ENCODE data around the gene LTV1.
"Not testable (repeated sequence)": the region's sequence is repeated elsewhere in the genome, so short reads cannot be mapped to it uniquely, and the experiment has no call there.

The LTV1 gene

GRCh38 chr6:143844006-143844405 lies 868 bp downstream of the LTV1 start:
- DNase-seq, result no peak

DNA sequence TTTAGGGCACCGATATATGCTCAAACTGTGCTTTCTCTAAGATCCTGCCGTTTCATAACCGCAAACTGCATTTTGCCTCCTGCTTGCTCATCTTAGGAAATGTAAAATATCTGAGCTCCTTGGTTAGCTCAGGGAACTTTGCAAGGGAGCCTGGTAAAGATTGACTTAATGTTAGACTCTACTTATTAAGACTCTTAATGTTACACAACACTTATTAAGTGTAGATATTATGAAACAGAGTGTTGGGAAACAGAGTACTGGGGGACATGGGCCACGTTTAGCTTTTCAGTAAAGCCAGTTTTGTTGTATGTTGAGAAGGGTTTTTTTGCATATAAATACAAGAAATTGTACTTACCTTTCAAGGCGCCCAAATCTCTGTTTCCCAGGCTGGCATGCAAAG lies 1.9 kb downstream of the LTV1 start:
- DNase-seq, result no peak

GRCh38 chr6:143851706-143852105 lies 8.6 kb downstream of the LTV1 start:
- DNase-seq, result not testable (repeated sequence)

DNA sequence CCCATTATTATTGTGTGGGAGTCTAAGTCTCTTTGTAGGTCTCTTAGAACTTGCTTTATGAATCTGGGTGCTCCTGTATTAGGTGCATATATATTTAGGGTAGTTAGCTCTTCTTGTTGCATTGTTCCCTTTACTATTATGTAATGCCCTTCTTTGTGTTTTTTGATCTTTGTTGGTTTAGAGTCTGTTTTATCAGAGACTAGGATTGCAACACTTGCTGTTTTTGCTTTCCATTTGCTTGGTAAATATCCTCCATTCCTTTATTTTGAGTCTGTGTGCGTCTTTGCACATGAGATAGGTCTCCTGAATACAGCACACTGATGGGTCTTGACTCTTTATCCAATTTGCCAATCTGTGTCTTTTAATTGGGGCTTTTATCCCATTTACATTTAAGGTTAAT lies 11.9 kb downstream of the LTV1 start:
- not testable (repeated sequence) for DNase-seq

- DNase-seq, result not testable (repeated sequence)
These were observed 13.6 kb downstream of the LTV1 start for GRCh38 chr6:143856762-143857161.

DNA sequence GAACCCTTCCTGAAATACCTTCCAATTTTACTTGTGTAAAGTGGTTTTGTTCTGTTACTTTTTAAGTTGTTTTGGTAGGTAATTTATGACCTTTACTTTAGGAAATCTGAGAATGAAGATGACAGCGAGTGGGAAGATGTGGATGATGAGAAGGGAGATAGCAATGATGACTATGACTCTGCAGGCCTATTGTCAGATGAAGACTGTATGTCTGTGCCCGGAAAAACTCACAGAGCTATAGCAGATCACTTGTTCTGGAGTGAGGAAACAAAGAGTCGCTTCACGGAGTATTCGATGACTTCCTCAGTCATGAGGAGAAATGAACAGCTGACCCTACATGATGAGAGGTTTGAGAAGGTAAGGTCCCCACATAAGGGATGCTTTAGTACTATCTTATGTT lies 14.5 kb downstream of the LTV1 start:
- no peak for DNase-seq

GRCh38 chr6:143859891-143860660 lies 16.9 kb downstream of the LTV1 start:
- no peak for DNase-seq

DNA sequence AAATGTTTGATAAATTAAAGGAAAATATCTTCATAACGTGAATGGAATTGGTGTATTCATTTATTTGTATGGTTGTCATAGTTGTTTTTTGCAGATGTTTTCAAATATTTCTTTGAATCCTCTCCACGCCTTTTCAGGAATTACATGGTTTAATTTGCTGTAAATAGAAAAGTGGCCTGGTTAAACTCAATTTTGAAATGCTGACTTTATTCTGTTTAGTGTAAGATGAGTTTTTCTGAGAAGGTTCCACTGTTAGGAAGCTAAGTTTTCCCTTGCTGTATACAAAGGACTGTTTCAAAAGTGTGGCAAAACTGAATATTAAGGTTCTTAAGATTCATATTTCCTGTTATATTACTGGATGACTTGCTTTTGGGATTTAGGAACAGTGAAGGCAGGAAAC lies 20.6 kb downstream of the LTV1 start:
- DNase-seq, result no peak

DNA sequence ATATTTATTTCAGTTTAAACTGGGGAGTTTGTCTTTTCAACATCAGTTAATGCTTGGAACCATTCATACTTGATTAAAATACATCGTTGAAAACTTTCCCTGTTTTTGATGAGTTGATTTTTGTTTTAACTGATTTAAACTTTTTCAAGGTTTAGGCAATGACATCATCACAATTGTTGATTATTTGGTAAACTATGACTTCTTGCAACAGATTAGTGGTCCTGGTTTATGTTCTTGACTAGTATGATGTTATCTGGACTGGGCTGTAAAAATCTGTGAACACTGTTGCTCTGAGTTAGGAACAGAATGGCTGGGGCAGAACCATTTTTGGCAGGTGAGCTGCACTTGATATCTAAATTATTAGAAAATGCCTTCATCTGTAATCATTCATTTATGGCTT lies 21.1 kb downstream of the LTV1 start, which contains the start of gene ZC2HC1B:
ZC2HC1B (plus strand) TSS at position 241 of the 400 bp plus-strand sequence; CDS start at position 307, 66 bp downstream.
- DNase-seq, result no peak

- no peak for DNase-seq
These were observed 24.1 kb downstream of the LTV1 start for GRCh38 chr6:143867236-143867635.

- not testable (repeated sequence) for DNase-seq
These were observed 25.7 kb downstream of the LTV1 start for GRCh38 chr6:143868808-143869207.

GRCh38 chr6:143871202-143871730 lies 28.1 kb downstream of the LTV1 start:
- not testable (repeated sequence) for DNase-seq

GRCh38 chr6:143872201-143872600 lies 29.1 kb downstream of the LTV1 start:
- no peak for DNase-seq

- not testable (repeated sequence) for DNase-seq
These were observed 30.5 kb downstream of the LTV1 start for GRCh38 chr6:143873600-143873999.

DNA sequence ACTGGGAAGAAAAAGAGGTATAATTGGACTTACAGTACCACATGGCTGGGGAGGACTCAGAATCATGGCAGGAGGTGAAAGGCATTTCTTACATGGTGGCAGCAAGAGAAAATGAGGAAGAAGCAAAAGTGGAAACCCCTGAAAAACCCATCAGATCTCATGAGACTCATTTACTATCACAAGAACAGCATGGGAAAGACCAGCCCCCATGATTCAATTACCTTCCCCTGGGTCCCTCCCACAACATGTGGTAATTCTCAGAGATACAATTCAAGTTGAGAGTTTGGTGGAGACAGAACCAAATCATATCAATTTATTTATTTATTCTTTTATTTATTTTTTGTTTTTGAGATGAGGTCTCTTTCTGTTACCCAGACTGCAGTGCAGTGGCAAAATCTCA lies 31.4 kb downstream of the LTV1 start:
- DNase-seq, result not testable (repeated sequence)

DNA sequence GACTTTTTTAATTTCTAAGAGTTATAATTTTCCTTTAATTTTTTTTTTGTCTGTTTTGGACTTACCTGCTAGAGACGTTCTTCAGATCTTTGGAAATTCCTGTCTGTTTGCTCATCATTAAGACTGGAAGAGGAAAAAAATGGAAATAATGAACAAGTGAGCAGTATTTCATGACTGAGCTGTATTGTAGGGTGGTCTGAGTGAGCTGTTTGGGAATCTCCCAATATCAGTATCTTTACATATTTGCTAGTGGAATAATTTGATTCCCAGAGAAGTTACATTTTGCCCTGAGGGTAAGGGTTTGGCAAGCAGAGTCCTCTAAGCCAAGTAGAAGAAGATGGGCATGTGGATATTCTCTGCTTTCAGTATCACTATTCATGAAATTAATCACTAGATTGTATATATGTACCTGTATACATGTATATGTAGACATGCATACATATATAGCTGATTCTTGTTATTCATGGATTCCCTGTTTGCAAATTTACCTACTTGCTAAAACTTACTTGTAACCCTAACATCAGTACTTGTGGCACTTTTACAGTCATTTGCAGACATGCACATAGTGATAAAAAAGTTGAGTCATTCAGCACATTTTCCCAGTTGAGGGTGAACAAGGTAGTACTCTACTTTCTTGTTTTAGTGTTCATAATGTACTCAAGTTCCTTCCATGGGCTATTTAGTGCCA lies 34.6 kb downstream of the LTV1 start:
- DNase-seq, result no peak

GRCh38 chr6:143878272-143878760 lies 35.2 kb downstream of the LTV1 start:
- DNase-seq, result no peak

DNA sequence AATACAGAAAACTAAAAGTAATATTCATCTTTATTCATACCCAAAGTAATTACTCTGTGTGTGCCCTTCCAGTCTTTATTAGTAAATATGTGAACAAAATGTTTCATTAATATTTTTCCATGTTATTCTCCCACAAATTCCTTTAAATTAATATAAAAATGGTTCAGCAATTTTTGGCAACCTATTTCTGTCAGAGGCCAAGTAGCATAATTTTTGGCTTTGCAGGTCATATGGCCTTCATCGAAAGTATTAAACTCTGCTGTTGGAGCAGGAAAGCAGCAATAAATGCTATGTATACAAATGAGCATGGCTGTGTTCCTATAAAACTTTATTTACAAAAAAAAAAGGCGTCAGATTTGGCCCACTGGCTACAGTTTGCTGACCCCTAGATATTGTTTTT lies 37.3 kb downstream of the LTV1 start:
- DNase-seq, result no peak

- DNase-seq, result no peak
These were observed 39.3 kb downstream of the LTV1 start for GRCh38 chr6:143882401-143882930.

GRCh38 chr6:143884216-143884900 lies 41.2 kb downstream of the LTV1 start:
- DNase-seq, result no peak

GRCh38 chr6:143885116-143885515 lies 42.0 kb downstream of the LTV1 start:
- no peak for DNase-seq

- DNase-seq, result no peak
These were observed 51.5 kb downstream of the LTV1 start for GRCh38 chr6:143894655-143895054.

All from retina (tissue), 1 donor.